Measurements from ENCODE around the gene VEGFB.

- TF ChIP-seq CTCF (IDR thresholded peaks at IDR 0.05 in 2 of 3, conservative IDR thresholded peaks at IDR 0.05 in 1 of 3; ENCODE audit: borderline replicate concordance in 1 of 3, insufficient read depth in 1 of 3, low read depth in 2 of 3, low read length in 2 of 3) = no peak
- TF ChIP-seq MAX (IDR thresholded peaks at IDR 0.05) = no peak
- TF ChIP-seq SRF (IDR thresholded peaks at IDR 0.05; ENCODE audit: low read depth) = no peak
- TF ChIP-seq ATF3 (IDR thresholded peaks at IDR 0.05) = no peak
- no peak for TF ChIP-seq RAD21 (IDR thresholded peaks at IDR 0.05; ENCODE audit: low read depth)
- TF ChIP-seq POLR2AphosphoS5 (IDR thresholded peaks at IDR 0.05; ENCODE audit: low read depth, low read length) = no peak; the same call in 1 of the 2 replicates
- no peak for TF ChIP-seq EZH2 (IDR thresholded peaks at IDR 0.05)
- TF ChIP-seq POLR2A (IDR thresholded peaks at IDR 0.05; ENCODE audit: borderline replicate concordance, extremely low read depth, insufficient read depth, insufficient read length) = no peak
- TF ChIP-seq REST (IDR thresholded peaks at IDR 0.05; ENCODE audit: low read depth) = no peak
- TF ChIP-seq ZNF274 (IDR thresholded peaks at IDR 0.05; ENCODE audit: low read depth, low read length) = no peak
- no peak for TF ChIP-seq SP1 (IDR thresholded peaks at IDR 0.05; ENCODE audit: low read depth)
- TF ChIP-seq EGR1 (IDR thresholded peaks at IDR 0.05; ENCODE audit: low read depth) = no peak
- TF ChIP-seq EZH2phosphoT487 (IDR thresholded peaks at IDR 0.05; ENCODE audit: borderline replicate concordance) = no peak
- TF ChIP-seq CEBPB (IDR thresholded peaks at IDR 0.05; ENCODE audit: low read depth) = no peak
Observed at GRCh38 chr11:64224891-64225607, 9.3 kb upstream of the VEGFB start.
